Activated T-helper 1 cell treated with anti-CD3 and anti-CD28 coated beads, Interleukin-2, amount 50 U/mL, for 16 hours (primary cell): ENCODE measurements around the gene RASGRF2.
A peak's percentile ranks its signal among the peaks of the same experiment; 100 is the strongest.
"Not testable (repeated sequence)": the region's sequence is repeated elsewhere in the genome, so short reads cannot be mapped to it uniquely, and the experiment has no call there.

Experiments used
- DNase-seq, 2 donors: peaks; one replicate each; pipeline ENCODE4 v3.0.0-alpha.2; 2020; ENCODE audit warnings: low read depth in 1 of 2, low spot score in 1 of 2

Gene RASGRF2

DNA sequence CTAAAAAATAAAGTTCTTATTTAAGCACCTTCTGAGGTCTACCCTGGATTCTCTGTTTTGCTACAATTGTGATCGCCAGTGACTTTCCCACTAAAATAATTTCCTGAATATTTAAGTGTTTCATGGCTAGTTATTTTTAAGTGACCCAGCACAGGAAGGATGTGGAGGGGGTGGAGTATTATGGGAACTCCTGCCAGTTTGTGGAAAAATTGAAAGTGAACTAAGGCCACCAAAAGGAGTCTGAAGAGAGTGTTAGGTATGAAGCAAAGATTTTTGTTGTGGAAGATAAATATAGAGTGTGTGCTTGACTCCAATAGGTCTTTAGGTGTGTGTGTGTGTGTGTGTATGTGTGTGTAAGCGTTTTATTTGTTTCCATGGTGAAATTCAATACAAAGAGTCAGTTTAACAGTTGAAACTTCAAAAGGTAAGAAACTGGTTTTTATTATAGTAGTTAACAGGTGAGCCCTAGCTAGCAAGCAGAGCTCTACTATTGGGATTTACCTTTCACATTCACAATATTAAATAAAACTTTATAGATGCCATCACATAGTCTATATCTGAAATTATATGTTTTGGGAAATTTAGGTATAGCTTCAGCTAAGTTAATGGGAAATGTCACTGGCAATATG lies 25.6 kb downstream of the RASGRF2 start:
- no peak for DNase-seq

DNA sequence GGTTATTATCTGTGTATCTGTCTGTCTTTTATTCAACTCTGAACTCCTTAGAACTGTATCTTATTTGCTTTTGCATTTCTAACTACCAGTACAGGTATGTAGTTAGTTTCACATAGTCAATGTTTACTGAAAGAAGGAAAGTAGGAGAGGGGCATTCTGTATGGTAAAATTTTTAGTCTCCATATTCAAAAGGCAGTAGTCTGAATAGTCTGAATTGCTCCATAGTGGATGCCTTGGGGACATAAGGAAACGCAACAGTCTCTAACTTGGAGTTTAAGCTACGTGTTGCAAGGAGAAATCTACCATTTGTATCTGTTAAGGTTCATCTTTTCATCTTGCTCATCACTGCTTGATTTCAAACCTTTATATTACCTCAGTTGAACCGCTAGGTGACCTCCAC lies 26.2 kb downstream of the RASGRF2 start:
- no peak for DNase-seq

GRCh38 chr5:80987078-80987766 lies 27.1 kb downstream of the RASGRF2 start:
- DNase-seq: no peak

DNA sequence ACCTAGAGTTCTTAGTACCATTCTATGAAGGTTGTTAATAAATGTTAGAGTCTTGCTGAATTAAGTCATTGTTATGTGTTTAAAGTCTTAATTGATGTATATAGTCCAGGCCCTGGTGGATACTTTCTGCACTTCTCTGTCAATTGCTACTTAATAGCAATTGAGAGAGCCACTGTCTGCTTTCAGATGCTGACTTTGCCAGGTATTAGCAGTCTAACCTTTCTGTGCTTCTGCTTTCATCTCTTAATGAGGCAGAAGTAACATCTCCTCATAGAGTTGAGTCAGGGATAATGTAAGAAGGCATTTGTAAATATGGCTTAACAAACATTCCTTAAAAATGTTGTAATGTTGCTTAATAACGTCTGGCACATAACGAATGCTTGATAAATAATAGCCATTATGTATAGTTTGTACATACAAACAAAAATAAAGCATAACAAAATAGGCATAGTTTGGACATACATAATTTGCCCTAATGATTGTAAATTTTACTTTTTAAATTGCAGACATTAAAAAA lies 28.3 kb downstream of the RASGRF2 start:
- no peak for DNase-seq

GRCh38 chr5:80989883-80990282 lies 29.7 kb downstream of the RASGRF2 start:
- no peak for DNase-seq

DNA sequence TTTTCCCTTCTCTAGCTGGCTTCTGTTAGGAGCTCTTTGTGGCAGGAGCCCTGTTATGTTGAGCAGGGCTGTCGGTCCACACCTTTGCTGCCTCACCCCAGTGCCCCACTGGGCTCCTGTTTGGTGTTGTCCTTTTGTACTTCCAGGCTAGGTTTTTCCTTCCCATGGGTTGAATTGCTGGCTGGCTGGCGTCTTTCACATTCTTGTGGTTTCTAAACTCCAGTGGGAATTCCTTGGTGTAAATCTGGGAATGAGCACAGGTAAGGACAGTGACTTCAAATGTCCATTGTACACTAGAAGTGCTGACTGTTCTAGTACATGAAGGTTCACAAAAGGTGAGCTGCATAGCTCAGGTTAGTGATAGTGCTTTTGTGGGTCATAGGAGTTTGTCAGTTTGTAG lies 30.4 kb downstream of the RASGRF2 start:
- no peak for DNase-seq

DNA sequence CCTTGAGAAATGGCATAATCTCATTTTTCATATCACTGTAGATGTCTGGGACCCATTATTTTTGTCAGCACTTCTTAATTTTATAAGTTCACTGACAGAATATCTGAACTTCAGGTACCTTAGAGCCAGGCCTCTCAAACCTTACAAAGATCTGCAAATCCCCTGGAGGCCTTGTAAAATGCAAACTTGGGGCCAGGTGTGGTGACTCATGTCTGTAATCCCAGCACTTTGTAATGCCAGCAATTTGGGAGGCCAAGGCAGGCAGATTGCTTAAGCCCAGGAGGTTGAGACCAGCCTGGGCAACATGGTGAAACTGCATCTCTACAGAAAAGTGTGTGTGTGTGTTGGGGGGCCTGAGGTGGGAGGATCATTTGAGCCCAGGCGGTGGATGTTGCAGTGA lies 30.8 kb downstream of the RASGRF2 start:
- no peak for DNase-seq

- no peak for DNase-seq
Observed at GRCh38 chr5:80995908-80996307, 35.7 kb downstream of the RASGRF2 start.

- no peak for DNase-seq
Observed at GRCh38 chr5:80998590-80998979, 38.4 kb downstream of the RASGRF2 start.

- no peak for DNase-seq
Observed at GRCh38 chr5:81003811-81004386, 43.7 kb downstream of the RASGRF2 start.

DNA sequence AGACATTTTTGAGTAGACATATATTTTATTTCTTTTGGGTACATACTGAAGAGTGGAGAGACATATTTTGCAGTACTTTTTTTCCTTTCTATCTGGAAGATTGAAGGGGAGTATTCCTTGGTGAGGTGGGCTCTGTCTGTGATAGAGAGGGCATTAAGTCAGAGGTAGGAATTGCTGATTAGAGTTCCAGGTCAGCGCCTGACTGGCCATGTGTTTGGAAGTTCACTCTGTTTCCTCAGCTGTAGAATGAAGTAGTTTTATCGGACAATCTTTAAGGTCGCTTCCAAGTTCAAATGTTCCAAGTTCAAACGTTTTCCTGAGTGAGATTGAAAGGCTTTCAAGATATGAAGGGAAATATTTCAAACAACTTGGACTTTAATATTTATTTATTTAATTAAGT lies 45.5 kb downstream of the RASGRF2 start:
- DNase-seq: no peak

- DNase-seq: no peak
Observed at GRCh38 chr5:81006231-81006630, 46.1 kb downstream of the RASGRF2 start.

DNA sequence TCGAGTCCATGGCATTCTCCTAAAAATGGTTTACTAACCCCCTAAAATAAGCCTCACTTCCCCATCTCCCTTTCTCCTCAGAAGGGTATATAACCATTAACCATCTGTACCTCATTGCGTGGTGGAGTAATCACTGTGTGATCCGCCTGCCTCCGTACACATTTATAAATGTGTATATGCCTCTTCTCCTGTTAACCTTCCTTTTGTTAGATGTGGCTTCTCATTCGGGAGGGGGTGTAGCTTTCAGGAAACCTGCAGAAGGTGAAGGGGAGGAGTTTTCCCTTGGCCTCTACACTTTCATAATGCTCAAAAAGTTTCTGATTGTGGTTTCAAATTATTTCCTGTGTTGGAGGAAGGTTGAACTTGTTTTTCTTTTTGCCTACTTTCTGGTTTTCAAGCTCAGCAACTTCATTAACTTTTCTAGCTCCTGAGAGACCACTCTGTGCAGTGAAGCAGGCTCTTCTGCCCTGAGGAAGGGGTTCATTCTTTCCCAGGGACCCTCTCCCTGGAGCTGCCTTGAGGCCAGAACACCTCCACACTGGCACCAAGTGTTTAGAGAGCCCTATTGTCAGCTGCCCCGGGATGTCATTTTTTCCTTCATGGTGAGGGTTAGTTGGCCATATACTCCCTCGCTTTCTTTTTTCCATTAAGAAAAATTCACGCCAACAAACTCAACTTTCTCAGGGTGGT lies 46.9 kb downstream of the RASGRF2 start:
- DNase-seq: peak in 1 of 2 donors; percentile 31

DNA sequence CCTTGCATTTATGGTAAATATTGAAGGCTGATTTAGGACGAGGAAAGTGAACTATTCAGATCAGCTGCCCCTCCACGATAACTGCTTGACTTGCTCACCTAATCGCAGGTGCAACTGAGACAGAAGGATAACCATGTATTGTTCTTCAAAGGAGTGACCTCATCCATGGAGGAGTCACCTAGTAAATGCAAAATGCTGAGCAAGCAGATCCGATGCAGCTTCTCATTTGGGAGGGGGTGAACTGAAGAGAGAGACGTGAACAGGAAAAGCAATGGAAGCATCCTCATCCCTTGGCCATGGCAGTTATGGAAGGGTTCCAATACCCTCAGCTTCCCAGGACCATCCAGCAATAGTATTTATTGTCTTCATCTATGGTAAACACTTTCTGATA lies 47.5 kb downstream of the RASGRF2 start:
- no peak for DNase-seq

DNA sequence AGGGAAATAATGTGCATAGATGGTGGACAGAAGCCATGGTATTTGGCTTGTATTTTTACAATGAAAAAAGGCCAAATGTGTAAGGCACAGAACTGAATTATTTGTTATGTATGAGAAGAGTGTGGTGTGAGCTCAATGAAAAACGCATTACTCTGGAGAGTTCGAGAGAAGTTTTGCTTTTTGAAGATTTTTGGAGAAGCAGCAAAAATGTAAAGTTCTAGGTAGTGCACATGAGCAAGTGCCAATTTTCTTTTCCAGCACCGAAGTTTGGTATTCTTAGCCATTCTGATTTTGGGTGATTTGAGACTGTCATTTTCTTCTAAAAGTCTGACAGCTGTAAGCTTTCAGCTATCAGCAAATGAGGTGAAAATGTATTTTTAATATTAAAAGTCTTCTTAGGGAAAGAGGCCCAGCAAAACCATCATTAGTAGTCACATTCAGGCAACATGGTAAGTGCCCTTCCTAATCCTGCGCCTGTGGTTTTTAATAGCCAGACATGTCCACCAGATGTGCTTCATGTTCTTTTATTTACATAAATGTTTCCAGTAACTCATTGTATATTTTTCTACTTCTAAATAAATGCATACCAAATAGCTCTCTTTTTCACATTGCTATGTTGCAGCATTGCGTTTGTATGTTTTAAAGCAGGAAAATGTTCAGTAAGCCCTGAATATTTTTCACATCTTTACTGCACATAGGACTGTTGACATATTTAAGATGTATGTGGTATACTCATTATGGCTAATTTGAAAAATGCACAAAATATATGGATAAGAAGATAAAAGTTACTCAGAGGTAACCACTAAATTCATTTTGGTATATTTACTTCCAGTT lies 50.4 kb downstream of the RASGRF2 start:
- DNase-seq: no peak

- DNase-seq: no peak
Observed at GRCh38 chr5:81014348-81014747, 54.2 kb downstream of the RASGRF2 start.

- DNase-seq: no peak
Observed at GRCh38 chr5:81016116-81016515, 56.0 kb downstream of the RASGRF2 start.

GRCh38 chr5:81017320-81017719 lies 57.2 kb downstream of the RASGRF2 start:
- no peak for DNase-seq

- DNase-seq: not testable (repeated sequence)
Observed at GRCh38 chr5:81018608-81019007, 58.4 kb downstream of the RASGRF2 start.

DNA sequence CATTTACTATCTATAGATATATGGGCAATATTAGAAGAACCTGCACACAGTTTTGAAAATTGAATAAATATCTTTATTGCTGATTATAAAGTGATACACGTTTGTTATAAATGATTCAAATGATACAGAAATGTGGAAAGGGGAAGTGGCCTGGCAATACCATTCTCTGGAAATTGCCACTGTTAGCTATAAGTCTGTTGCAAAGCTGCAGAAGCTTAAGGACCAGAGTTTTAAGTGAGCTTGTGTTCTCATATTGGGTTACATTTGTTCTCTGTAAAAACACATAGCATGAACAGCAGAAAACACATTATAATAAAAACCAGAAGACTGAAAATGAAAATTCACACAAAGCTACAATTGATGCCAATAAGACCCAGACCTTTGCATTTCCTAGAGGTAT lies 59.6 kb downstream of the RASGRF2 start:
- no peak for DNase-seq
